ENCODE measurements around the gene PPP4R1.
"Not testable (repeated sequence)": the region's sequence is repeated elsewhere in the genome, so short reads cannot be mapped to it uniquely, and the experiment has no call there.

The PPP4R1 gene

GRCh38 chr18:9613550-9614400 is 584 bp downstream of the PPP4R1 start:
- TF ChIP-seq CTCF (IDR thresholded peaks at IDR 0.05) (no peak), ZFX (IDR thresholded peaks at IDR 0.05; ENCODE audit: borderline replicate concordance) (no peak)
- H3K27ac ChIP-seq, result peak overlapping the region; percentile 64

GRCh38 chr18:9612977-9613376 is 1.4 kb downstream of the PPP4R1 start:
- H3K27ac ChIP-seq, result peak overlapping the region; percentile 64; the same call in 1 of the 2 replicates
- TF ChIP-seq CTCF (IDR thresholded peaks at IDR 0.05), result no peak
- TF ChIP-seq ZFX (IDR thresholded peaks at IDR 0.05; ENCODE audit: borderline replicate concordance), result no peak

- no peak overlapping the region for H3K27ac ChIP-seq
- TF ChIP-seq ZFX (IDR thresholded peaks at IDR 0.05; ENCODE audit: borderline replicate concordance) (no peak), CTCF (IDR thresholded peaks at IDR 0.05) (peak; percentile 85)
These were observed 2.0 kb downstream of the PPP4R1 start for GRCh38 chr18:9612215-9612830.

- no peak overlapping the region for H3K27ac ChIP-seq
- no peak for TF ChIP-seq CTCF (IDR thresholded peaks at IDR 0.05)
- TF ChIP-seq ZFX (IDR thresholded peaks at IDR 0.05; ENCODE audit: borderline replicate concordance), result no peak
These were observed 5.2 kb downstream of the PPP4R1 start for GRCh38 chr18:9609190-9609589.

GRCh38 chr18:9608728-9609127 is 5.6 kb downstream of the PPP4R1 start:
- no peak overlapping the region for H3K27ac ChIP-seq
- no peak for TF ChIP-seq ZFX (IDR thresholded peaks at IDR 0.05; ENCODE audit: borderline replicate concordance)
- no peak for TF ChIP-seq CTCF (IDR thresholded peaks at IDR 0.05)

- H3K27ac ChIP-seq, result no peak overlapping the region
- TF ChIP-seq CTCF (IDR thresholded peaks at IDR 0.05) (no peak), ZFX (IDR thresholded peaks at IDR 0.05; ENCODE audit: borderline replicate concordance) (no peak)
These were observed 6.1 kb downstream of the PPP4R1 start for GRCh38 chr18:9608298-9608697.

- H3K27ac ChIP-seq, result not testable (repeated sequence)
These were observed 7.2 kb downstream of the PPP4R1 start for GRCh38 chr18:9607111-9607510.
